GM23338 (cell line): ENCODE data around the gene MFGE8. TPM values are rescaled to one million over a fixed set of nuclear protein-coding genes. Genes with fewer than 3 reads are reported as not detected.

ENCODE experiments used
- ATAC-seq: fragments of 200-7000 bp; cut with Tn5 transposase; 3 replicates; pipeline ENCODE4 v1.9.1; 2020
- DNase-seq: peaks from one replicate; pipeline ENCODE4 v3.0.0-alpha.2; 2015; ENCODE audit warnings: low spot score
- H2AFZ ChIP-seq: fragments of 200-600 bp; sonication (generic); 2 replicates; pipeline ENCODE4 v1.8.0; 2016; ENCODE audit warnings: antibody characterized with exemption, mild to moderate bottlenecking, moderate library complexity
- H3F3A ChIP-seq: fragments of 200-600 bp; sonication (generic); replicated peaks from 2 replicates; pipeline ENCODE4 v1.8.0; 2017; ENCODE audit warnings: antibody characterized with exemption, mixed run types, low read depth
- H3K27ac ChIP-seq: fragments of 200-600 bp; sonication (generic); 2 replicates; pipeline ENCODE4 v1.6.1; 2016; ENCODE audit warnings: low read depth
- H3K27me3 ChIP-seq: fragments of 200-600 bp; sonication (generic); 2 replicates; pipeline ENCODE4 v1.8.0; 2016; ENCODE audit warnings: mild to moderate bottlenecking, mixed run types, moderate library complexity; ENCODE audit not compliant: insufficient read depth
- H3K36me3 ChIP-seq: fragments of 200-600 bp; sonication (generic); 2 replicates; pipeline ENCODE4 v1.8.0; 2016; ENCODE audit warnings: mild to moderate bottlenecking; ENCODE audit not compliant: insufficient read depth
- H3K4me1 ChIP-seq: fragments of 200-600 bp; sonication (generic); 2 replicates; pipeline ENCODE4 v1.8.0; 2016; ENCODE audit warnings: mild to moderate bottlenecking, moderate library complexity; ENCODE audit not compliant: insufficient read depth
- H3K4me2 ChIP-seq: fragments of 200-600 bp; sonication (generic); 2 replicates; pipeline ENCODE4 v1.7.1; 2017; ENCODE audit warnings: mixed run types
- H3K4me3 ChIP-seq: fragments of 200-600 bp; sonication (generic); 2 replicates; pipeline ENCODE4 v1.6.1; 2016; ENCODE audit warnings: mixed run types
- H3K79me2 ChIP-seq: fragments of 200-600 bp; sonication (generic); replicated peaks from 2 replicates; pipeline ENCODE4 v1.8.0; 2017; ENCODE audit warnings: mild to moderate bottlenecking; ENCODE audit not compliant: insufficient read depth
- H3K9me2 ChIP-seq: fragments of 200-600 bp; sonication (generic); 2 replicates; pipeline ENCODE4 v1.8.0; 2017; ENCODE audit not compliant: insufficient read depth
- H4K20me1 ChIP-seq: fragments of 200-600 bp; sonication (generic); replicated peaks from 2 replicates; pipeline ENCODE4 v1.8.0; 2017; ENCODE audit warnings: mild to moderate bottlenecking; ENCODE audit not compliant: insufficient read depth
- H3K27ac Mint-ChIP-seq: 2 replicates; pipeline ENCODE4 v1.8.0; 2020; ENCODE audit warnings: inconsistent platforms, mild to moderate bottlenecking, moderate library complexity, mixed read lengths
- H3K27me3 Mint-ChIP-seq: 3 replicates; pipeline ENCODE4 v1.8.0; 2022; ENCODE audit warnings: low read depth, mild to moderate bottlenecking, moderate library complexity, mixed read lengths, inconsistent platforms; ENCODE audit not compliant: insufficient read depth, poor library complexity
- H3K36me3 Mint-ChIP-seq: 3 replicates; pipeline ENCODE4 v1.8.0; 2021; ENCODE audit warnings: low read depth, mild to moderate bottlenecking, inconsistent platforms, moderate library complexity, mixed read lengths
- H3K4me1 Mint-ChIP-seq: 3 replicates; pipeline ENCODE4 v1.8.0; 2020; ENCODE audit warnings: mild to moderate bottlenecking, inconsistent platforms, mixed read lengths
- H3K4me3 Mint-ChIP-seq: 3 replicates; pipeline ENCODE4 v1.8.0; 2021; ENCODE audit warnings: moderate library complexity, mild to moderate bottlenecking, inconsistent platforms, mixed read lengths
- H3K9me3 Mint-ChIP-seq: 3 replicates; pipeline ENCODE4 v1.8.0; 2020; ENCODE audit warnings: moderate library complexity, mild to moderate bottlenecking, inconsistent platforms, mixed read lengths
- CREB1 ChIP-seq: fragments of 250-450 bp; sonication (Bioruptor Pico); IDR thresholded peaks from 2 replicates; pipeline ENCODE4 v1.5.0; 2020; ENCODE audit warnings: low read depth, mild to moderate bottlenecking, moderate library complexity
- EZH2phosphoT487 ChIP-seq: fragments of 200-600 bp; sonication (generic); IDR thresholded peaks from one replicate; pipeline ENCODE4 v1.8.1; 2018; ENCODE audit warnings: antibody characterized with exemption; ENCODE audit not compliant: unreplicated experiment
- JUNB ChIP-seq: IDR thresholded peaks from one replicate; pipeline ENCODE4 v1.6.1; 2016; ENCODE audit warnings: antibody characterized with exemption; ENCODE audit not compliant: unreplicated experiment
- NANOG ChIP-seq: IDR thresholded peaks from 2 replicates; pipeline ENCODE4 v1.6.1; 2016; ENCODE audit warnings: antibody characterized with exemption, borderline replicate concordance
- POLR2AphosphoS5 ChIP-seq: IDR thresholded peaks from 2 replicates; pipeline ENCODE4 v1.6.1; 2016; ENCODE audit warnings: antibody characterized with exemption, low read depth
- STAT1 ChIP-seq: IDR thresholded peaks from one replicate; pipeline ENCODE4 v1.6.1; 2016; ENCODE audit warnings: antibody characterized with exemption; ENCODE audit not compliant: unreplicated experiment
- ZNF114 ChIP-seq: fragments of 250-450 bp; sonication (Bioruptor Pico); IDR thresholded peaks from 2 replicates; pipeline ENCODE4 v1.5.0; 2020; ENCODE audit warnings: mild to moderate bottlenecking, moderate library complexity
- ZNF331 ChIP-seq: fragments of 250-450 bp; sonication (Bioruptor Pico); IDR thresholded peaks from 2 replicates; pipeline ENCODE4 v1.5.0; 2020; ENCODE audit warnings: low read depth, mild to moderate bottlenecking, moderate library complexity
- polyA plus RNA-seq: library from polyadenylated mRNA; unstranded; fragments of >200 nt; fragmentation: Nextera tagmentation; extraction: Ambion mirVana; gene quantifications from 2 replicates; pipeline ENCODE4 v1.2.1, GENCODE V29; 2016
- total RNA-seq: library from RNA; depleted of rRNA; stranded (reverse); fragments of >200 nt; shearing (Covaris generic); gene quantifications from 2 replicates; pipeline ENCODE4 v1.2.3, GENCODE V29; 2014
- TF ChIP-seq, protein P1 (sequence below): fragments of 250-450 bp; sonication (Bioruptor Pico); IDR thresholded peaks from 2 replicates; pipeline ENCODE4 v1.5.0; 2020; ENCODE audit warnings: mild to moderate bottlenecking, moderate library complexity
- TF ChIP-seq, protein P2 (sequence below): IDR thresholded peaks from 2 replicates; pipeline ENCODE4 v1.6.1; 2016; ENCODE audit warnings: antibody characterized with exemption

MFGE8 gene
- total and polyA plus RNA-seq, 2 experiments from 2014 or later: 279 to 671 TPM

DNA sequence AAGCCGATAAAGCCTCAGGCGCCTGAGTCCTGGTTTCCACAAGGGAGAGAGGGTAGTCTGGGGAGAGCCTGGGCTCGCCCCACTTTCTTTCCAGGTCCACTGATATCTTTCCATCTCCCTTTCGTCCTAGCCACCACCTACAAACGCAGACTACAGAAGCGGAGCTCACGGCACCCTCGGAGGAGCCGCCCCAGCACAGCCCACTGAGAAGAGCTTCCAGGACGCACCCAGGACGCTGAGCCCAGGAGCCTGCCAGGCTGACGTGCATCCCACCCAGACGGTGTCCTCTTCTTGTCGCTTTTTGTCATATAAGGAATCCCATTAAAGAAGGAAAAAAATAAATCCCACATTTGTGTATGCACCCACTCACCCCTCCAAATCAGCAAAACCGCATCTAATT, 38.9 kb downstream of the MFGE8 start:
- Mint-ChIP-seq H3K4me1 (peaks cover 14% of the 10 kb centered on the region), H3K9me3 (peaks cover 4% of the 10 kb centered on the region; the same call in 1 of the 3 replicates), H3K4me3 (no peak overlapping the region), H3K27ac (peak overlapping the region; percentile 8; the same call in 1 of the 2 replicates), H3K36me3 (peaks cover 17% of the 10 kb centered on the region; the same call in 2 of the 3 replicates), H3K27me3 (peaks cover 22% of the 10 kb centered on the region)
- Histone ChIP-seq H3K27me3 (no peaks in the 10 kb centered on the region), H3K4me2 (no peak overlapping the region), H3K79me2 (no peaks in the 10 kb centered on the region), H3K27ac (no peak overlapping the region), H2AFZ (no peak overlapping the region), H3K4me3 (no peak overlapping the region), H3K9me2 (no peaks in the 10 kb centered on the region), H3K36me3 (no peaks in the 10 kb centered on the region), H3F3A (no peaks in the 10 kb centered on the region), H4K20me1 (no peaks in the 10 kb centered on the region), H3K4me1 (peaks cover 6% of the 10 kb centered on the region; the same call in 1 of the 2 replicates)
- DNase-seq (no peak), ATAC-seq (no peak)
- no peak for TF ChIP-seq EZH2phosphoT487
- TF ChIP-seq, protein P1, sequence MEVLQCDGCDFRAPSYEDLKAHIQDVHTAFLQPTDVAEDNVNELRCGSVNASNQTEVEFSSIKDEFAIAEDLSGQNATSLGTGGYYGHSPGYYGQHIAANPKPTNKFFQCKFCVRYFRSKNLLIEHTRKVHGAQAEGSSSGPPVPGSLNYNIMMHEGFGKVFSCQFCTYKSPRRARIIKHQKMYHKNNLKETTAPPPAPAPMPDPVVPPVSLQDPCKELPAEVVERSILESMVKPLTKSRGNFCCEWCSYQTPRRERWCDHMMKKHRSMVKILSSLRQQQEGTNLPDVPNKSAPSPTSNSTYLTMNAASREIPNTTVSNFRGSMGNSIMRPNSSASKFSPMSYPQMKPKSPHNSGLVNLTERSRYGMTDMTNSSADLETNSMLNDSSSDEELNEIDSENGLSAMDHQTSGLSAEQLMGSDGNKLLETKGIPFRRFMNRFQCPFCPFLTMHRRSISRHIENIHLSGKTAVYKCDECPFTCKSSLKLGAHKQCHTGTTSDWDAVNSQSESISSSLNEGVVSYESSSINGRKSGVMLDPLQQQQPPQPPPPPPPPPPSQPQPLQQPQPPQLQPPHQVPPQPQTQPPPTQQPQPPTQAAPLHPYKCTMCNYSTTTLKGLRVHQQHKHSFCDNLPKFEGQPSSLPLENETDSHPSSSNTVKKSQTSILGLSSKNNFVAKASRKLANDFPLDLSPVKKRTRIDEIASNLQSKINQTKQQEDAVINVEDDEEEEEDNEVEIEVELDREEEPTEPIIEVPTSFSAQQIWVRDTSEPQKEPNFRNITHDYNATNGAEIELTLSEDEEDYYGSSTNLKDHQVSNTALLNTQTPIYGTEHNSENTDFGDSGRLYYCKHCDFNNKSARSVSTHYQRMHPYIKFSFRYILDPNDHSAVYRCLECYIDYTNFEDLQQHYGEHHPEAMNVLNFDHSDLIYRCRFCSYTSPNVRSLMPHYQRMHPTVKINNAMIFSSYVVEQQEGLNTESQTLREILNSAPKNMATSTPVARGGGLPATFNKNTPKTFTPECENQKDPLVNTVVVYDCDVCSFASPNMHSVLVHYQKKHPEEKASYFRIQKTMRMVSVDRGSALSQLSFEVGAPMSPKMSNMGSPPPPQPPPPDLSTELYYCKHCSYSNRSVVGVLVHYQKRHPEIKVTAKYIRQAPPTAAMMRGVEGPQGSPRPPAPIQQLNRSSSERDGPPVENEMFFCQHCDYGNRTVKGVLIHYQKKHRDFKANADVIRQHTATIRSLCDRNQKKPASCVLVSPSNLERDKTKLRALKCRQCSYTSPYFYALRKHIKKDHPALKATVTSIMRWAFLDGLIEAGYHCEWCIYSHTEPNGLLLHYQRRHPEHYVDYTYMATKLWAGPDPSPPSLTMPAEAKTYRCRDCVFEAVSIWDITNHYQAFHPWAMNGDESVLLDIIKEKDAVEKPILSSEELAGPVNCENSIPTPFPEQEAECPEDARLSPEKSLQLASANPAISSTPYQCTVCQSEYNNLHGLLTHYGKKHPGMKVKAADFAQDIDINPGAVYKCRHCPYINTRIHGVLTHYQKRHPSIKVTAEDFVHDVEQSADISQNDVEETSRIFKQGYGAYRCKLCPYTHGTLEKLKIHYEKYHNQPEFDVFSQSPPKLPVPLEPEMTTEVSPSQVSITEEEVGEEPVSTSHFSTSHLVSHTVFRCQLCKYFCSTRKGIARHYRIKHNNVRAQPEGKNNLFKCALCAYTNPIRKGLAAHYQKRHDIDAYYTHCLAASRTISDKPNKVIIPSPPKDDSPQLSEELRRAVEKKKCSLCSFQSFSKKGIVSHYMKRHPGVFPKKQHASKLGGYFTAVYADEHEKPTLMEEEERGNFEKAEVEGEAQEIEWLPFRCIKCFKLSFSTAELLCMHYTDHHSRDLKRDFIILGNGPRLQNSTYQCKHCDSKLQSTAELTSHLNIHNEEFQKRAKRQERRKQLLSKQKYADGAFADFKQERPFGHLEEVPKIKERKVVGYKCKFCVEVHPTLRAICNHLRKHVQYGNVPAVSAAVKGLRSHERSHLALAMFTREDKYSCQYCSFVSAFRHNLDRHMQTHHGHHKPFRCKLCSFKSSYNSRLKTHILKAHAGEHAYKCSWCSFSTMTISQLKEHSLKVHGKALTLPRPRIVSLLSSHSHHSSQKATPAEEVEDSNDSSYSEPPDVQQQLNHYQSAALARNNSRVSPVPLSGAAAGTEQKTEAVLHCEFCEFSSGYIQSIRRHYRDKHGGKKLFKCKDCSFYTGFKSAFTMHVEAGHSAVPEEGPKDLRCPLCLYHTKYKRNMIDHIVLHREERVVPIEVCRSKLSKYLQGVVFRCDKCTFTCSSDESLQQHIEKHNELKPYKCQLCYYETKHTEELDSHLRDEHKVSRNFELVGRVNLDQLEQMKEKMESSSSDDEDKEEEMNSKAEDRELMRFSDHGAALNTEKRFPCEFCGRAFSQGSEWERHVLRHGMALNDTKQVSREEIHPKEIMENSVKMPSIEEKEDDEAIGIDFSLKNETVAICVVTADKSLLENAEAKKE (CRISPR knock-in tag): no peak
- no peak for TF ChIP-seq ZNF331 (CRISPR knock-in tag)
- TF ChIP-seq JUNB: no peak
- TF ChIP-seq, protein P2, sequence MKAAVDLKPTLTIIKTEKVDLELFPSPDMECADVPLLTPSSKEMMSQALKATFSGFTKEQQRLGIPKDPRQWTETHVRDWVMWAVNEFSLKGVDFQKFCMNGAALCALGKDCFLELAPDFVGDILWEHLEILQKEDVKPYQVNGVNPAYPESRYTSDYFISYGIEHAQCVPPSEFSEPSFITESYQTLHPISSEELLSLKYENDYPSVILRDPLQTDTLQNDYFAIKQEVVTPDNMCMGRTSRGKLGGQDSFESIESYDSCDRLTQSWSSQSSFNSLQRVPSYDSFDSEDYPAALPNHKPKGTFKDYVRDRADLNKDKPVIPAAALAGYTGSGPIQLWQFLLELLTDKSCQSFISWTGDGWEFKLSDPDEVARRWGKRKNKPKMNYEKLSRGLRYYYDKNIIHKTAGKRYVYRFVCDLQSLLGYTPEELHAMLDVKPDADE: no peak
- no peak for TF ChIP-seq POLR2AphosphoS5
- TF ChIP-seq CREB1 (CRISPR knock-in tag): no peak
- no peak for TF ChIP-seq ZNF114 (CRISPR knock-in tag)
- no peak for TF ChIP-seq STAT1
- TF ChIP-seq NANOG: no peak
